ENCODE measurements around the gene C1orf159. TPM values are rescaled to one million over a fixed set of nuclear protein-coding genes. Genes with fewer than 3 reads are reported as not detected.

C1orf159 gene
- total RNA-seq (2014; rRNA removed; shearing (Covaris generic)) (21.3 and 21.5 TPM in 2 replicates), polyA plus RNA-seq (2016; fragmentation: Nextera tagmentation; extraction: Ambion mirVana) (9.6 and 9.9 TPM in 2 replicates)
- long read RNA-seq, partial matches to known transcripts, result 0 of 2 reads
- long read RNA-seq, other reads (novel, unspliced or antisense), result 2 of 2 reads

DNA sequence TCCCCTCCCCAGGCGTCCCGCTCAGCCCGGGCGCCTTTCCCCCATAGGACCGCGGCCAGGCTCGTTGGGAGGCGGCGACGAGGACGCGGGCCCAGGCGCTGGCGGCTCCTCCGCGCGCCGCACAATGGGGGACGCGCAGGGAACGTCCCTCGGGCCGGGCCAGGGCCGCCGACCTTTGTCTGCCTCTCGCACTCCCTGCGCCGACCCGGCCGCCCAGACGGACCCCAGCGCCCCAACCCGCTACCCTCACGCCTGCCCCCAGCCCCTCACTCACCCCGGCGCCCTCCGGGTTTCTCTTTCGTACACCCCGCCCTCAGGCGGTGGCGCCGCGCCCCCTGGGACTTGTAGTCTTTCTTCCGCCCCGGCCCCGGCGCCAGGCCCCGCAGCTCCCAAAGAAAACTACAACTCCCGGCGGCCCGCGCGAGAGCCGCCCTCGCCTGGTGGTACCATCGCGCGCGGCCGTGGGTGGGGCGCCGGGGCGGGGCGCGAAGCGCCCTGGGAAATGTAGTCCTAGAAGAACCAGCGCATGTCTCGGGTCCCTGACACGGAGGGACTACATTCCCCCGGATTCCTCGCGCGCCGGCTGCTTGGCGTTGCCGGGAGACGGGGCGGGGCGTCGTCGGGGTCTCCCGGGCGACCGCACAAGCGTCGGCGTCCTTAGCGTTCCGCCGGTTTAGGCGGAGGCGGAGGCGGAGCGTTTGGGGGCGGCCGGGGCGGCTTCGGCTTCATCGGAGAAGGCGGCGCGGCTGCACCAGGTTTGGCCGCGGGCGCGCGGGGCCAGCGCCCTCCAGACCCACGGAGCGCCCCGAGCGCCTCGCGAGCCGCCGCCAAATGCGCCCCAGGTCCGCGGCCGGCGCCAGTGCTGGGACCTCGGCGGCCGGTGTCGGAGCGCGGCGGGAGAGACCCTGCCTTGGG is at the start of gene C1orf159:
Gene C1orf159, minus strand, starts transcription at position 304 of the 915 bp plus-strand sequence. CDS start 24,546 bp downstream, outside the sequence.
- peaks cover 8% of the 10 kb centered on the region; the same call in 1 of the 2 replicates for H3K79me2 ChIP-seq (replicated peaks; ENCODE audit: insufficient read depth)
- peaks cover 22% of the 10 kb centered on the region for H3K27me3 Mint-ChIP-seq (ENCODE audit: insufficient read depth, low read depth, poor library complexity)
- peaks cover 14% of the 10 kb centered on the region; the same call in 2 of the 3 replicates for H3K9me3 Mint-ChIP-seq
- peak; percentile 98 for DNase-seq (ENCODE audit: low spot score)
- peak within 1 kb of the TSS; percentile 71 for H3K4me3 ChIP-seq
- no peak within 1 kb of the TSS for H3K27ac ChIP-seq (ENCODE audit: low read depth)
- no peaks in the 10 kb centered on the region for H3K9me2 ChIP-seq (ENCODE audit: insufficient read depth)
- H3K36me3 Mint-ChIP-seq (ENCODE audit: low read depth), result peaks cover 35% of the 10 kb centered on the region
- peak; percentile 93 for ATAC-seq
- H3K4me1 Mint-ChIP-seq, result peaks cover 19% of the 10 kb centered on the region
- peak within 1 kb of the TSS; percentile 81; the same call in 1 of the 2 replicates for H2AFZ ChIP-seq
- H3K4me2 ChIP-seq, result peak within 1 kb of the TSS; percentile 93
- no peaks in the 10 kb centered on the region for H3K36me3 ChIP-seq (ENCODE audit: insufficient read depth)
- H3K4me3 Mint-ChIP-seq, result peak within 1 kb of the TSS; percentile 85
- H4K20me1 ChIP-seq (replicated peaks; ENCODE audit: insufficient read depth), result 0 out of 2 replicates have a peak, but pooled peaks cover 4% of the 10 kb centered on the region
- H3F3A ChIP-seq (replicated peaks; ENCODE audit: low read depth), result no peaks in the 10 kb centered on the region
- no peaks in the 10 kb centered on the region; the same call in 1 of the 2 replicates for H3K4me1 ChIP-seq (ENCODE audit: insufficient read depth)
- H3K27ac Mint-ChIP-seq, result no peak within 1 kb of the TSS
- TF ChIP-seq POLR2AphosphoS5 (IDR thresholded peaks at IDR 0.05; ENCODE audit: low read depth) (peak; percentile 74), EZH2phosphoT487 (IDR thresholded peaks at IDR 0.05; ENCODE audit: unreplicated experiment) (no peak), ETS1 (IDR thresholded peaks at IDR 0.05) (peak; percentile 98), CREB1 (CRISPR knock-in tag; IDR thresholded peaks at IDR 0.05; ENCODE audit: low read depth) (peak; percentile 81)
- H3K27me3 ChIP-seq (ENCODE audit: insufficient read depth), result peaks cover 11% of the 10 kb centered on the region

GRCh38 chr1:1165485-1165884 is 49.6 kb upstream of the C1orf159 start:
- no peak for TF ChIP-seq CREB1 (CRISPR knock-in tag; IDR thresholded peaks at IDR 0.05; ENCODE audit: low read depth)
- TF ChIP-seq STAT1 (IDR thresholded peaks at IDR 0.05; ENCODE audit: unreplicated experiment), result no peak
- no peak for TF ChIP-seq REST (IDR thresholded peaks at IDR 0.05; ENCODE audit: unreplicated experiment)
- Mint-ChIP-seq H3K27me3 (ENCODE audit: insufficient read depth, low read depth, poor library complexity) (peaks cover 23% of the 10 kb centered on the region), H3K27ac (no peak overlapping the region; the same call in 1 of the 2 replicates), H3K4me3 (no peak overlapping the region; the same call in 2 of the 3 replicates), H3K4me1 (peaks cover 20% of the 10 kb centered on the region), H3K9me3 (no peaks in the 10 kb centered on the region), H3K36me3 (ENCODE audit: low read depth) (peaks cover 2% of the 10 kb centered on the region; the same call in 1 of the 3 replicates)
- H3K79me2 ChIP-seq (replicated peaks; ENCODE audit: insufficient read depth), result peaks cover 11% of the 10 kb centered on the region; the same call in 1 of the 2 replicates
- 0 out of 2 replicates have a peak, but pooled peaks cover 11% of the 10 kb centered on the region for H3F3A ChIP-seq (replicated peaks; ENCODE audit: low read depth)
- no peak overlapping the region for H2AFZ ChIP-seq
- no peak overlapping the region for H3K4me3 ChIP-seq
- no peak for DNase-seq (ENCODE audit: low spot score)
- no peaks in the 10 kb centered on the region for H3K27me3 ChIP-seq (ENCODE audit: insufficient read depth)
- H3K27ac ChIP-seq (ENCODE audit: low read depth), result no peak overlapping the region
- peaks cover 14% of the 10 kb centered on the region; the same call in 1 of the 2 replicates for H3K4me1 ChIP-seq (ENCODE audit: insufficient read depth)
- H3K9me2 ChIP-seq (ENCODE audit: insufficient read depth), result no peaks in the 10 kb centered on the region
- H3K4me2 ChIP-seq, result 0 out of 2 replicates have a peak overlapping the region, but pooled peaks have one; percentile 64
- no peaks in the 10 kb centered on the region for H4K20me1 ChIP-seq (replicated peaks; ENCODE audit: insufficient read depth)
- no peaks in the 10 kb centered on the region for H3K36me3 ChIP-seq (ENCODE audit: insufficient read depth)
- ATAC-seq, result no peak
